SK-N-SH treated with all-trans-retinoic acid at 6 μM for 48 hours (cell line): ENCODE results near the gene LRRC4.

Experiments
- ARNTL ChIP-seq: fragments of 450-650 bp; formaldehyde crosslinking; IDR thresholded peaks from 2 replicates; pipeline ENCODE4 v1.5.0; 2020; ENCODE audit warnings: low read depth, mild to moderate bottlenecking, moderate library complexity, borderline replicate concordance
- BACH2 ChIP-seq: fragments of 250-450 bp; sonication (Bioruptor Pico); IDR thresholded peaks from 2 replicates; pipeline ENCODE4 v1.9.0; 2021; ENCODE audit warnings: mild to moderate bottlenecking, borderline replicate concordance
- CSDC2 ChIP-seq: fragments of 250-450 bp; sonication (Bioruptor Pico); IDR thresholded peaks from 2 replicates; pipeline ENCODE4 v1.5.0; 2020; ENCODE audit warnings: mild to moderate bottlenecking, moderate library complexity
- PPARA ChIP-seq: fragments of 250-450 bp; sonication (Bioruptor Pico); IDR thresholded peaks from 2 replicates; pipeline ENCODE4 v1.5.0; 2020; ENCODE audit warnings: mild to moderate bottlenecking, borderline replicate concordance
- SNAI2 ChIP-seq: fragments of 250-450 bp; sonication (Bioruptor Pico); IDR thresholded peaks from 2 replicates; pipeline ENCODE4 v1.5.0; 2020; ENCODE audit warnings: mild to moderate bottlenecking, moderate library complexity
- TCF4 ChIP-seq: fragments of 250-450 bp; sonication (Bioruptor Pico); IDR thresholded peaks from 2 replicates; pipeline ENCODE4 v1.8.0; 2021; ENCODE audit warnings: mild to moderate bottlenecking, moderate library complexity, borderline replicate concordance
- TSHZ2 ChIP-seq: fragments of 250-450 bp; sonication (Bioruptor Pico); IDR thresholded peaks from 2 replicates; pipeline ENCODE4 v1.5.0; 2020; ENCODE audit warnings: mild to moderate bottlenecking, moderate library complexity
- ZFP3 ChIP-seq: fragments of 250-450 bp; sonication (Bioruptor Pico); IDR thresholded peaks from 2 replicates; pipeline ENCODE4 v1.5.0; 2020; ENCODE audit warnings: mild to moderate bottlenecking, moderate library complexity
- ZNF8 ChIP-seq: fragments of 450-650 bp; formaldehyde crosslinking; IDR thresholded peaks from 2 replicates; pipeline ENCODE4 v1.5.0; 2020; ENCODE audit warnings: mild to moderate bottlenecking, moderate library complexity
- TF ChIP-seq, protein P1 (sequence below): fragments of 250-450 bp; sonication (Bioruptor Pico); IDR thresholded peaks from 2 replicates; pipeline ENCODE4 v1.8.0; 2020; ENCODE audit warnings: mild to moderate bottlenecking, moderate library complexity, borderline replicate concordance
- TF ChIP-seq, protein P2 (sequence below): fragments of 250-450 bp; sonication (Bioruptor Pico); IDR thresholded peaks from 2 replicates; pipeline ENCODE4 v1.5.1; 2020; ENCODE audit warnings: low read depth, mild to moderate bottlenecking, moderate library complexity

- no peak for TF ChIP-seq ARNTL (CRISPR knock-in tag)
- no peak for TF ChIP-seq TCF4 (CRISPR knock-in tag)
- TF ChIP-seq PPARA = no peak
- no peak for TF ChIP-seq ZFP3 (CRISPR knock-in tag)
- no peak for TF ChIP-seq SNAI2 (CRISPR knock-in tag)
- TF ChIP-seq, protein P1, sequence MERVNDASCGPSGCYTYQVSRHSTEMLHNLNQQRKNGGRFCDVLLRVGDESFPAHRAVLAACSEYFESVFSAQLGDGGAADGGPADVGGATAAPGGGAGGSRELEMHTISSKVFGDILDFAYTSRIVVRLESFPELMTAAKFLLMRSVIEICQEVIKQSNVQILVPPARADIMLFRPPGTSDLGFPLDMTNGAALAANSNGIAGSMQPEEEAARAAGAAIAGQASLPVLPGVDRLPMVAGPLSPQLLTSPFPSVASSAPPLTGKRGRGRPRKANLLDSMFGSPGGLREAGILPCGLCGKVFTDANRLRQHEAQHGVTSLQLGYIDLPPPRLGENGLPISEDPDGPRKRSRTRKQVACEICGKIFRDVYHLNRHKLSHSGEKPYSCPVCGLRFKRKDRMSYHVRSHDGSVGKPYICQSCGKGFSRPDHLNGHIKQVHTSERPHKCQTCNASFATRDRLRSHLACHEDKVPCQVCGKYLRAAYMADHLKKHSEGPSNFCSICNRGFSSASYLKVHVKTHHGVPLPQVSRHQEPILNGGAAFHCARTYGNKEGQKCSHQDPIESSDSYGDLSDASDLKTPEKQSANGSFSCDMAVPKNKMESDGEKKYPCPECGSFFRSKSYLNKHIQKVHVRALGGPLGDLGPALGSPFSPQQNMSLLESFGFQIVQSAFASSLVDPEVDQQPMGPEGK (CRISPR knock-in tag) = no peak
- TF ChIP-seq BACH2 (CRISPR knock-in tag) = no peak
- TF ChIP-seq CSDC2 (CRISPR knock-in tag) = no peak
- no peak for TF ChIP-seq ZNF8 (CRISPR knock-in tag)
- TF ChIP-seq TSHZ2 (CRISPR knock-in tag) = no peak
- TF ChIP-seq, protein P2, sequence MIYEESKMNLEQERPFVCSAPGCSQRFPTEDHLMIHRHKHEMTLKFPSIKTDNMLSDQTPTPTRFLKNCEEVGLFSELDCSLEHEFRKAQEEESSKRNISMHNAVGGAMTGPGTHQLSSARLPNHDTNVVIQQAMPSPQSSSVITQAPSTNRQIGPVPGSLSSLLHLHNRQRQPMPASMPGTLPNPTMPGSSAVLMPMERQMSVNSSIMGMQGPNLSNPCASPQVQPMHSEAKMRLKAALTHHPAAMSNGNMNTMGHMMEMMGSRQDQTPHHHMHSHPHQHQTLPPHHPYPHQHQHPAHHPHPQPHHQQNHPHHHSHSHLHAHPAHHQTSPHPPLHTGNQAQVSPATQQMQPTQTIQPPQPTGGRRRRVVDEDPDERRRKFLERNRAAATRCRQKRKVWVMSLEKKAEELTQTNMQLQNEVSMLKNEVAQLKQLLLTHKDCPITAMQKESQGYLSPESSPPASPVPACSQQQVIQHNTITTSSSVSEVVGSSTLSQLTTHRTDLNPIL = no peak
These were observed 45.6 kb upstream of the LRRC4 start for GRCh38 chr7:128076796-128077271.
